Nucleus accumbens (tissue), 56 donors: Measurements from ENCODE around the gene FCHO2.
A peak's percentile ranks its signal among the peaks of the same experiment; 100 is the strongest.

Experiments used
- DNase-seq, 56 donors: peaks; one replicate each; lab custom pipeline; 2025; lab: John Stamatoyannopoulos, UW

The FCHO2 gene

DNA sequence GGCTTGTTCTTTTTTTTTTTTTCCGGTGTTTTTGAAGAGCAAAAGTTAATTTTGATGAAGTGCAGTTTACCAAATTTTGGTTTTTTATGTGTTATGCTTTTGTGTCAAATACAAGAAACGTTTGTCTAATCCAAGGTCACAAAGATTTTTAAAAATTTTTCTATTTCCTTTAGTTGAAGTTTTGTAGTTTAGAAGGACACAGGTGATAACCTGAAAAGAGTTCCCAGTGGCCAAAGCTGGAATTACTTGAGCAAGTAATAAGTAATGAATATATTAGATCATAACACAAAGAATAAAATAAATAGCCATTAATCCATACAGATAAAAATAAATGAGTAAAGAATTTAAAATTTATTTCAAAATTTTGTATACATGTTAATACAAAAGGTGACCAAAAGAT, 71.5 kb downstream of the FCHO2 start:
- DNase-seq = no peak

DNA sequence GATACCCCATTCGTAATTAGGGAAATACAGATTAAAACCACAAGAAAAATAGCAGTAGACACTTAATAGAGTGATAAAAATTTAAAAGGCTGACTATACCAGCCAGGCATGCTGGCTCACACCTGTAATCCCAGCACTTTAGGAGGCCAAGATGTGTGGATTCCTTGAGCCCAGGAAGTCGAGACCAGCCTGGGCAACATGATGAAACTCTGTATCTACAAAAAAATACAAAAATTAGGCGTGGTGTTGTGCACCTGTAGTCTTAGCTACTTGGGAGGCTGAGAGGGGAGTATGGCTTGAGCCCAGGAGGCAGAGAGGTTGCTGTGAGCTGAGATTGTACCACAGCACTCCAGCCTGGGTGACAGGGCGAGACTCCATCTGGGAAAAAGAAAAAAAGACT, 72.0 kb downstream of the FCHO2 start:
- no peak for DNase-seq

DNA sequence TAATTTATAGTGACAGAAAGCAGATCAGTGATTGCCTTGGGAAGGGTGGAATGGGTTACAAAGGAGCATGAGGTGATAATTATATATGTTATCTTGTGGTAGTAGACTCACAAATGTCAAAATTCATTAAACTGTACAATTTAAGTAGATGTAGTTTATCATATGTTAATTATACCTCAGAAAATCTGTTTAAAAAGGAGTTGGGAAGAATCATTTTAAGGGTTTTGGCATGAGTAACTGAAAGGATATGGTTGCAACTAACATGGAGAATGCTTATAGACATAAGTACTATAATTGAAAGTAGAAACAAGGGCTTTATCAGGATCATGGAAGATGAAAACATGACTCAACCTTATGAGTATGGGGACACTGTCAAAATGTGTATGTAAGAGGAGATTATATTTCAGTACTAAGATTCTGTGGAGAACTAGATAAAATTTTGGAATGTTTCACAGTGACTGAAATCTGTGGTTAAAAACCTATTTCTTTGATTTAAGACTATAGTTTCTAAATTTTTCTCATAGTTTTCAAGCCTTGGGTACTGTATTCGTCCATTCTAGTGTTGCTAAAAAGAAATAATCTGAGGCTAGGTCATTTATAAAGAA, 73.3 kb downstream of the FCHO2 start:
- no peak for DNase-seq

DNA sequence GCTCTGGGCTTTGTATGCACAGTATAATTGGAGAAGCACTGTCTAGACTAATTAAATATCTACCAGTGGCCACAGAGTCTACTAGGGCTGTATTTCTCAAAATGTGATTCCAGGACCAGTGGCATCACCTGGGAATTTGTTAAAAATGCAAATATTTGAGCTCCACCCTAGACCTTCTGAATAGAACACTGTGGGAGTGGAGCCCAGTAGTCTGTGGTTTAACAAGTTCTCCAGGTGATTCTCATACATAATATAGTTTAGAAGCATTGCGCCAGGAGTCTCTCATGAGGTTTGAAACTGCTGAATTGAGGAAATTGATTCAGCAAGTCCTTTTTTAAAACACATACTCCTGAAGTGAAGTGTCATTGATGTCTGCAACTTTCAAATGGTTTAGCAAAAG, 74.7 kb downstream of the FCHO2 start:
- DNase-seq = no peak

DNA sequence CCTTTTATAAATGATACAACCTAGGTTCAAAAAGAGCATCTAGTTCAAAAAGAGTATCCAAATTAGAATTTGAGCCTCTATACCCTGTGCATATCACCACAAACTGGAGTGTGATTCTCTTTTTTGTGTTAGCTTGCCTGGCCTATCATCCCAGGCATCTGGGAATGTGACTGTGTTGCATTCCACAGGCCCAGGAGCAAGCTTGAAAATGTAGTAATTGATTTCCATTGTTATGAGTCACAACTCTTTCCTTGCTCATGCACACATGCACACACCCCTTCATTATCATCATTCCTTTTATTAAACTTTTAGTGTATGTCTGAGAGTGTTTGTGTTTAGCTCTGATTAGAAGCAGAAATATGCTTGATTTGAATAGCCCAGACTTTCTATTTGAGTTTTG, 75.2 kb downstream of the FCHO2 start:
- DNase-seq = no peak

DNA sequence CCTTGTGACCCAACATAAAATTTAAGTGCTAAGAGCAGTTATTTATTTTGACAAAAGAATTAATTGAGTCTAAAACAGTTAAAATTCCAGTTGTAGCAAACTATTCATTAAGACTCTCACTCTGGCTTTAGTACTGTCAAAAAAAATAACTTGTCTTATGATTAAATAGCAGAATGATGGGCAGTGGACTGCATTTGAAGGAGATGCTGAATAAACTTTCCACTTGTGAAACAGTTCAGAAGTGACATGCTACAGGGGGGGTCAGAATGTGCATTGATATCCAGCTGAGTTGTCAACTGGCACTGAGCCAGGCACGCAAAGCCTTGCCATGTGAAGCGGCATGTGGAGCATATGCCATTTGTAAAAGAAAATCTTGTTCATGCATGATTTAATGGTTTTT, 76.0 kb downstream of the FCHO2 start:
- peak in 5 of 56 donors; percentile 0 to 56 (median 7) for DNase-seq

DNA sequence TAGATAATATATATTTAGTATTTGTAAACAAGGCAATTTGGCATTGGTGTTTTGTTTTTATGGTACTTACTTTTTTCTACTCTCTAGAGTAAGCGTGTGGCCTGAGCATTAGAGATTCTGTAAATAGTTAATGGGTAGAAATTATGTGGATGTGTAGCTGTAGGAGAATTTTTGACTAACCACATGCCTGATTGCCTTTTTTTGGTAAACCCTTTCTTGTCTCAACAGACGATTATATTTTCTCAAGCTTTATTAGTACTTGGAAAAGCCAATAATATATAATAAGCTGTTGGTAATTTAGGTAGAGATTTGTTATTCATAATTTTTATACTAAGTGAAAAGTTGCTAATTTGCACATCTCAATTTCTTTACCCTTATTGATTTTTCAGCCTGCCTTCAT, 76.8 kb downstream of the FCHO2 start:
- no peak for DNase-seq

DNA sequence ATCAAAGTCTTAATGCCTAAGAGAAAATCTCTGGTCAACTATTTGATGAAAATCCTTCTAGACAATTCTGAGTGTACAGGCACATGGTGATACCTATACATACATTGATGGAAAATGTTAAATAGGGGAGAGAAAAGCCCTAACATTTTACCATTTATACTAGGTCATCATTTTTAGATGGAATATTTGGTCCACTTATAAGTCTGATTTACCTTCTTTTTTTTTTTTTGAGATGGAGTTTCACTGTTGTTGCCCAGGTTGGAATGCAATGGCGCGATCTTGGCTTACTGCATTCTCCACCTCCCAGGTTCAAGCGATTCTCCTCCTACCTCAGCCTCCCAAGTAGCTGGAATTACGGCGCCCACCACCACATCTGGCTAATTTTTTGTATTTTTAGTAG, 81.7 kb downstream of the FCHO2 start:
- DNase-seq = no peak

DNA sequence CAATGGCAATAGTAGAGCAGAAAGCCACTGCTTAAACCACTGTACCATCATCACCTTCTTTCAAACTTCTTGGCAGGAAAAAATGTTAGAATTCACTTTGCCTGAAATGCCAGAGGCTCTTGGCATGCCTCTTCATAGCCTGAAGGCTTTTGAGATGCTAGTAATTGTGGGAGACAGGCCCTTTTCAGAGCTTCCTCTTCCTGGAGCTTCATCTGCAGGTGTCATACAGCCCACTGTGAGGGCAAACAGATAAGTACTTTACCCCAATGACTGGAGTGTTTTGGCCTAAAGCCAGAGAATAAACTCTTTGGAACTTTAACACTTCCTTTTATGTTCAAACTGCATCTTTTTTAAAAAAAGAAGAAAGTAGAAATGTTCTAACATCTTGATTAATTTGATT, 83.2 kb downstream of the FCHO2 start:
- no peak for DNase-seq

DNA sequence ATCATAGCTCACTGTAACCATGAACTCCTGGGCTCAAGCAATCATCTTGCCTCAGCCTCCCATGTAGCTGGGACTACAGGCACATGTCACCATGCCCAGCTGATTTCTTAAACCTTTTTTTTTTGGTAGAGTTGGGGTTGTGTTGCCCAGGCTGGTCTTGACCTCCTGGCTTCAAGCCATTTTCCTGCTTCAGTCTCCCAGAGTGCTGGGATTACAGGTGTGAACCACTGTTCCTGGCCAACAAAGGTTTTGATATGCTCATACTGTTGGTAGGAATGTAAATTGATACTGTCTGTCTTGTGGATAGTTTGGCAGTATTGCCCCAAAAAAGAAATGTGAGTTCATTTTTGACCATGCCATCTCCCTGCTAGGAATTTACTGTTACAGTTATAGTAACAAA, 87.2 kb downstream of the FCHO2 start:
- no peak for DNase-seq

DNA sequence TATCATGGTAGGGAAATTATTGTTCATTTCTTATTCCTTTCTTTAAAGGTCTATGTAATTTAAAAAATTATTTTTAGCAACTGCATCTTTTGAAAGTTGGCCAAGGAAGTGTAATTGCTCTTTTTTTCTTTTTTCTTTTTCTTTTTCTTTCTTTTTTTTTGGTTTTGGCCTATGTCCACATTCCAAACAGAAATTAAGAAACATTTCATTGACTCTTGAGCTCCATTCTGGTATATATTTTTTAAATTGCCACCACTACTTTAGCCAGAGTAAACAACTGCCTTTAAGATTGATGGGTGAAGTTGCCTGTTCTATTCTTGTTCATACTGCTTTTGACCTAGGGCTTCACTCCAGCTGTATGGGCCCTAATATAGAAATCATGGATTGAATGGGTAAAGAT, 88.7 kb downstream of the FCHO2 start:
- no peak for DNase-seq

DNA sequence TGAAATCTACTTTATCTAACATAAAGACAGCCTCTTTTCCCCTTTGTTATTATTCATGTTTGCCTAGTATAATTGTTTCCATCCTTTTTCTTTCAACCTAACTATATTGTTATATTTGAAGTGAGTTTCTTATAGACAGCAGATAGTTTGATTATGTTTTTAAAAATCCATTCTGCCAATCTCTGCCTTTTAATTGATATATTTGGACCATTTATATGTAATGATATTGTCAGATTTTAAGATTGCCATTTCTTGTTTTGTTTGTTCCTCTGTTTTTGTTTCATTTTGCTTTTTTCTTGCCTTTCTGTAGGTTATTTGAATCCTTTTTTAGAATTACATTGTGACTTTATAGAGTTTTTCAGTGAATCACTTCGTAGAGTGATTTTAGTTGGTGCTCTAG, 89.8 kb downstream of the FCHO2 start:
- no peak for DNase-seq

DNA sequence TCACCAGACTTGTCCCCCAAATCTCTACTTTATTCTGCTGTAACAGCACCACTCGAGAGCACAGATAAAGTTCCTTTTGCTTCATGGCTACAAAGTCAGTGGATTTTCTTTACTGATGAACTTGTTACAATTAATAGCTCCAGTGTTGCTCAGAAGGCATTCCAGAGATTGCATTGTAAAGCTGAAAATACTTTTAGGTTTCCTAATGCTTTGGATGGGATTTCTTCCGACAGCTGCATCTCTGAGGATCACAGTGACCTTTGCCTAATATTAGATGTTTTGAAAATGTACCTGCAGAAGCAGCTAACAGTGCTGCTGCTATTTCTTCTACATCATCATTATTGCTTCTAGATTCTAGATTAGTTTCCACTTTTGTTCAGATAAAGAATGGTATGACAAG, 105.8 kb downstream of the FCHO2 start:
- DNase-seq = no peak

DNA sequence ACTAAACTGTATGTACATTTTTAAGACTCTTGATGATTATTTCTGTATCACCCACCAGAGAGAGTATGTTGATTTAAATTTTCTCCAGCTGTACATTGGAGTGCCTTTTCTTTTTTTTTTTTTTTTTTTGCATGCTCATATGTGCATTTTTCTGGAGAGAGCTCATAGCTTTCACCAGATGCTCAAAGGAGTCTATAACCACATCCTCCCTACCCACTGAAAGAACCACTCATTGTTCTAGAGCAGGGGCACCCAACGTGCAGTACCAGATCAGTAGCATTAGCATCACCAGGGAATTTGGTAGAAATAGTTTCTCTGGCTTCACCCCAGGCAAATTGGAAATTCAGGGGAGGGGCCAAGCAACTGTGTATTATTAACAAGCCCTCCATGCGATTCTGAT, 110.6 kb downstream of the FCHO2 start:
- no peak for DNase-seq

DNA sequence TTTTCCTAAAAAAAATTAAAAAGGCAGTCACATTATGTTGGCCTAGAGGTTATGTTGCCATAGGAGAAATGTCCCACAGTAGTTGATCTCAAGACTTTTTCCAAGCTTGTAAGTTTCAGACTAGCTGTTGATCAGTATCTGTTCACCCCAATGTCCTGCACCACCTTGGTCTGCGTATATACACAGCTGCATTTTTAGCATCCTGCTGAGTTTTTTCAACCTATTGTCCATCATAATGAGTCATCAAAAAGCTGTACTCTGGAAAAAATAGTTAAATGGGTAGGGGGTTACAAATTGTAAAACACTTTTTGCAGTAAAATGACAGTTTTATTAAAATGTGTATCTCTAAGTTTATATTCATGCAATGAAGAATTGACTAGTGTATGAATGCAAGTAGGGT, 111.4 kb downstream of the FCHO2 start:
- no peak for DNase-seq

DNA sequence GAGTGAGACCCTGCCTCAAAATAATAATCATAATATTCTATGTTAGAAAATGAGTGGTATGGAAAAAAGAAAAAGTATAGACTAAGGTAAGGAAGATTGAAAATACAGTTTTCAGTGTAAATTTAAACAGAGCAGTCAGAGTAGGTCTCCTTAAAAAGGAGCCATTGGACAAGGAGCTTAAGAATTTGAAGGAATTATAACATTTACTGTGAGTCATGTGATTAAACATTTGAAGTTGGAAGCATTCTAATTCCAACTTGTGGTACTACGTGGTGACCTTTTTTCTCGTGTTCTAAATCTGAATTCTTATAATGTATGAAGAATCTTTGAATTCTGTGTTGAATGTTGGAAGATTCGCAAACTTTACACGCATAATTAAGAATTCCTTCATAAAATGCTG, 125.3 kb downstream of the FCHO2 start:
- no peak for DNase-seq

DNA sequence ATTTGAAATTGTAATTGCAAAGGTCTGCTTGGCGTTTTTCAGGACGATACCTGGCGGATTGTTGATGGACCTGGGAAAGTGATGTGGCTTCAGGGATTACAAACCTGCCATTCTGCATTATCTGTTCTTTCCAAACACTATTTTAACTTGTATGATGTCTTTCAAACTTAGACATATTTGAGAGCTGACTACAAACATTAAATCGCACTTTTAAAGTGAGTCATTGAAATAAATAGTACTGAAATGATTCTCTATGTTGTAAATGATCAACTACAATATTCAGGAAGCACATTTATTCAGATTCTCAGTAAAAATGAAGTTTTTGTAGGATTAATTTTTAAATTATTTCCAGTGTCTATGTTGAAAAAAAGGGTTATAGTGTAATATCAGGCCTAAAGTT, 132.2 kb downstream of the FCHO2 start:
- DNase-seq = no peak

DNA sequence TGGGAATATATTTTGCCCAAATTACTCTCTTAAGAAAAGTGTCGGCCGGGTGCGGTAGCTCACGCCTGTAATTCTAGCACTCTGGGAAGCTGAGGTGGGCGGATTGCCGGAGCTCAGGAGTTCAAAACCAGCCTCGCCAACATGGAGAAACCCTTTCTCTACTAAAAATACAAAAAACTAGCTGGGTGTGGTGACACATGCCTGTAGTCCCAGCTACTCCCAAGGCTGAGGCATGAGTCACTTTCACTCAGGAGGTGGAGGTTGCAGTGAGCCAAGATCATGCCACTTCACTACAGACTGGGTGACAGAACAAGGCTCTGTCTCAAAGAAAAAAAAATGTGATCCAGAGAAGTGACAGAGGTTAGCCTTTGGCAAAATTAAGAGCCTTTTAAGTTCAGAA, 138.1 kb downstream of the FCHO2 start:
- DNase-seq = peak in 17 of 56 donors; percentile 11 to 66 (median 43)

DNA sequence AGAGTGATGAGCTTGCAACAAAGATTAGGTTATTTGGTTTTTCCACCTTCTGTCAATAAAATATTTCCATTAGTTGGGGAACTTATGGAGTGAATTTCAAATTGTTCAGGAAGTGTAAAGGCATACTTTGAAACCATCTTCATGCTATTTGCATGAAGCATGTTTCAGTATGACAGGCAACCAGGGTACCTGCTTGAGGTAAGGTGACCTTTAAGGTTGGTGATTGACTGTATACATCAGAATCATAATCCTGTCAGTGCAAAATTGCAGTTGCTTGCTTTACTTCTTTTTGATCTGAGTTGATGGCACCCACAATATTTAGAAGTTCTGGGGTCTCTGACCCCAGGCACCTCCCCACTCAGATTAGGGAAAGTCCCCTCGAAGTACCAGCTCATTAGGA, 138.6 kb downstream of the FCHO2 start:
- no peak for DNase-seq

DNA sequence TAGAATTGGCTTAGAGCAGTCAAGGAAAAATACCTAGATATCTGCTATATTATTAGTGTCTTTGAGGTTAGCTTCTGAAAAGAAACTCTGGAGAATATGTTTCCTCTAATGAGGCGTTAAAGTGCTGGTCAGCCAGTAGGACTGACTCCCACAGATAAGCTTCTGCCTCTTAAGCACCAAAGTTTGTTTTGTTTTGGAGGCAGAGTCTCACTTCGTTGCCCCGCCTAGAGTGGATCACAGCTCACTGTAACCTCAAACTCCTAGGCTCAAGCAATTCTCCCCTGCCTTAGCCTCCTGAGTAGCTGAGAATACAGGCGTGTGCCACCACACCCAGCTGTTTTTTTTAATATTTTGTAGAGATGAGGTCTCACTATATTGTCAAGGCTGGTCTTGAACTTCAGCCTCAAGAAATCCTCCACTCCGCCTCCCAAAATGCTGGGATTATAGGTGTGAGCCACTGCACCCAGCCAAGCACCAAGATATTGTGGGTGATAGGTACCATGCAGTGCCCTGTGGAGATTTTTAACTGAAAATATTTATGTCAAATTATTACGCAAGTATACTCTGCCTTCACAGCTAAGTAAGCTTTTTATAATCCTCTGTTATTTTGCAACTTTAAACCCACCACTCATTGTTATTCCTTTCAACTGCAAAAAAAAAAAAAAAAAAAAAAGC, 139.9 kb downstream of the FCHO2 start:
- DNase-seq = no peak

DNA sequence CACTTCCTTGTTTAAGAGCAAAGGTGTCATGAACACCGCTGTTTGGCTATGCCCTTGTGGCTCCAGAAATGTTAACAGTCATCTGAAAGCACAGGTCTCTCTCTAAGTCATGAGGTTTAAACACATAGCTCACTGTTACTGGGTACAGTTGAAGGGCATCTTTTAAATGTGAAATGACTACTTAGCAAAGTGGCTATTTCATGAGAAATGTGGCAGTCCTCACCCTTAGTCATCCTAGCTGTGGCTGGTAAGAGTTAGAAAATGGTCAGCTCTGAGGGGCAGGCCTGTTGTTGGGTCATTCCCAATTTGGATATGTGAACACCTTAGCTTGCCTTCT, 140.4 kb downstream of the FCHO2 start:
- DNase-seq = no peak

DNA sequence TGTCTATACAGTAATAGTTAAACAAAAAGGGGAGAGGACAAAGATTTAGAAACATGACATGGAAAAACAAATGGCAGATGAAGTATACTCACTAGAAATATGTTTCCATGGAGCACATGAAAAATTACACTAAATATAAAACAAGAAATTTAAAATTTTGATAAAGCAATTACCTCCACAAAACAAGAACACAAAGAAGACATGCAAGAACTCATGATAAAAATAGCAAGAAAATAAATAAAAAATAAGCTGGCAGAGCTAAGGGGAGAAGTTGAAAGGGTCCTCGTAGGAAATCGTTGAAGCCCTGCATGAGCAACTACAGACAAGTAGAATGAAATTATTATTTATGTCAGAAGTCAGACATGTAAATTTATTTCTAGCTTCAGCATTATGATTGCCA, 141.9 kb downstream of the FCHO2 start:
- DNase-seq = no peak

DNA sequence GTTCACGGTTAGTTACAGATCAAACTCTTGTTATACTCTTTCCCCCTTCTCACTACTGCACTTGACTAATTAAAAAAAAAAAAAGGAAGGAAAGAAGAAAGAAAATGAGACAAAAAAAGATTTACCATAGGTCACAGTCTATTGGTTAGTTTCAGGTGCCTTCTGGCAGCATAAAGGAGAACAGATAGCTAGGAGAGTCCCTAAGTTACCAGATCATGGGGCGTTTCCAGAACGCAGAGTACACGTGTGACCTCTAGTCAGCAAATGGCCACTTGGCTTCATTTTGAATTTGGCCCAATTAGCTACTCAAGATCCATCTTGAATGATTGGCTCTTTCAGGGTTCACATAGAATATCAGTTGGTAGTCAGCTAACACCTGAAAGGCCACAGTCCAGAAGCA, 144.3 kb downstream of the FCHO2 start:
- no peak for DNase-seq
